ENCODE results near the gene PPP2R3A.

DNA sequence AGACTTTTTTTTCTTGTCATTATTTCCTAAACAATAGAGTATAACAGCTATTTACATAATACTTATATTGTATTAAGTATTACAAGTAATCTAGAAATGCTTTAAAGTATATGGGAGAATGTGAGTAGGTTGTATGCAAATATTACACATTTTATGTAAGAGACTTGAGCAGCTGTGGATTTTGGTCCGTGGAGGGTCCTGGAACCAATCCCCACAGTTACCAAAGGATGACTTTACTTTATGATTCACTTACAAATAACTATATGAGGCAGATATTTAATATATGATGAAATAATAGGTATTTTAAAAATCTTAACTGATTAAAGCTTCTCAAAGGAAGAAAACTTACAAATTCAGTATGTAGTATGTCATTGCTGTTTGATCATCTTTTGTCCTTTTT is 56.3 kb downstream of the PPP2R3A start:
- TF ChIP-seq NBN (IDR thresholded peaks at IDR 0.05; ENCODE audit: low read depth) (no peak), RFX5 (IDR thresholded peaks at IDR 0.05; ENCODE audit: low read depth, low read length) (no peak), RAD21 (CRISPR knock-in tag; conservative IDR thresholded peaks at IDR 0.05 in 1 of 2, IDR thresholded peaks at IDR 0.05 in 1 of 2) (no peak)
- TF ChIP-seq, protein P1, sequence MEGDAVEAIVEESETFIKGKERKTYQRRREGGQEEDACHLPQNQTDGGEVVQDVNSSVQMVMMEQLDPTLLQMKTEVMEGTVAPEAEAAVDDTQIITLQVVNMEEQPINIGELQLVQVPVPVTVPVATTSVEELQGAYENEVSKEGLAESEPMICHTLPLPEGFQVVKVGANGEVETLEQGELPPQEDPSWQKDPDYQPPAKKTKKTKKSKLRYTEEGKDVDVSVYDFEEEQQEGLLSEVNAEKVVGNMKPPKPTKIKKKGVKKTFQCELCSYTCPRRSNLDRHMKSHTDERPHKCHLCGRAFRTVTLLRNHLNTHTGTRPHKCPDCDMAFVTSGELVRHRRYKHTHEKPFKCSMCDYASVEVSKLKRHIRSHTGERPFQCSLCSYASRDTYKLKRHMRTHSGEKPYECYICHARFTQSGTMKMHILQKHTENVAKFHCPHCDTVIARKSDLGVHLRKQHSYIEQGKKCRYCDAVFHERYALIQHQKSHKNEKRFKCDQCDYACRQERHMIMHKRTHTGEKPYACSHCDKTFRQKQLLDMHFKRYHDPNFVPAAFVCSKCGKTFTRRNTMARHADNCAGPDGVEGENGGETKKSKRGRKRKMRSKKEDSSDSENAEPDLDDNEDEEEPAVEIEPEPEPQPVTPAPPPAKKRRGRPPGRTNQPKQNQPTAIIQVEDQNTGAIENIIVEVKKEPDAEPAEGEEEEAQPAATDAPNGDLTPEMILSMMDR (IDR thresholded peaks at IDR 0.05 in 2 of 3, conservative IDR thresholded peaks at IDR 0.05 in 1 of 3; ENCODE audit: insufficient read depth in 2 of 3, low read depth in 1 of 3, low read length in 3 of 3), result no peak

All from K562 (cell line).